Upper lobe of right lung (tissue), 1 donor: ENCODE results near the gene SLC14A1. TPM values are rescaled to one million over a fixed set of nuclear protein-coding genes. Genes with fewer than 3 reads are reported as not detected.

ENCODE experiments used
- ATAC-seq: fragments of 200-7000 bp; cut with Tn5 transposase; one replicate; pipeline ENCODE4 v1.9.1; 2020; ENCODE audit warnings: mild to moderate bottlenecking, moderate library complexity
- DNase-seq: peaks from one replicate; pipeline ENCODE4 v3.0.0-alpha.2; 2020
- H3K27ac ChIP-seq: fragments of 200-600 bp; one replicate; pipeline ENCODE4 v1.8.0; 2022
- H3K27me3 ChIP-seq: fragments of 200-600 bp; one replicate; pipeline ENCODE4 v1.8.0; 2022; ENCODE audit warnings: mild to moderate bottlenecking
- H3K36me3 ChIP-seq: fragments of 200-600 bp; one replicate; pipeline ENCODE4 v1.8.0; 2022
- H3K4me1 ChIP-seq: fragments of 200-600 bp; one replicate; pipeline ENCODE4 v1.8.0; 2022
- H3K4me3 ChIP-seq: fragments of 200-600 bp; one replicate; pipeline ENCODE4 v1.8.0; 2022; ENCODE audit warnings: mild to moderate bottlenecking
- H3K9me3 ChIP-seq: fragments of 200-600 bp; one replicate; pipeline ENCODE4 v1.8.0; 2022
- CTCF ChIP-seq: fragments of 200-600 bp; IDR thresholded peaks from one replicate; pipeline ENCODE4 v1.8.0; 2022; ENCODE audit warnings: antibody characterized with exemption
- intact Hi-C: fragments of 100-400 bp; cut with DNase I; formaldehyde crosslinking; loops from one replicate; pipeline ENCODE4 v1.11.0; 2022
- total RNA-seq: library from RNA; stranded (reverse); fragmentation: NEBNext Ultra II Directional; extraction: Animal tissue kit (Norgen Biotek cat#: 25700); gene quantifications from one replicate; pipeline ENCODE4 v1.2.1, GENCODE V29; 2021
- donor health status: DM: no; HTN: yes; CAD: no; lungs with severe emphysema.

The SLC14A1 gene
- total RNA-seq, 1 donor from 2014 or later: 6.0 TPM

- Histone ChIP-seq H3K4me1 (no peaks in the 10 kb centered on the region), H3K36me3 (no peaks in the 10 kb centered on the region), H3K9me3 (no peaks in the 10 kb centered on the region), H3K27ac (no peak overlapping the region), H3K4me3 (no peak overlapping the region), H3K27me3 (no peaks in the 10 kb centered on the region)
- no peak for ATAC-seq
- TF ChIP-seq CTCF: no peak
- DNase-seq: no peak
- intact Hi-C loops: no loop called here
These were observed 56.6 kb downstream of the SLC14A1 start for GRCh38 chr18:45780568-45780967.

- Histone ChIP-seq H3K27me3 (no peaks in the 10 kb centered on the region), H3K4me1 (no peaks in the 10 kb centered on the region), H3K36me3 (no peaks in the 10 kb centered on the region), H3K4me3 (no peak overlapping the region), H3K9me3 (no peaks in the 10 kb centered on the region), H3K27ac (no peak overlapping the region)
- DNase-seq (no peak), ATAC-seq (no peak)
- intact Hi-C loops: no loop called here
- TF ChIP-seq CTCF: no peak
These were observed 58.7 kb downstream of the SLC14A1 start for GRCh38 chr18:45782662-45783061.

DNA sequence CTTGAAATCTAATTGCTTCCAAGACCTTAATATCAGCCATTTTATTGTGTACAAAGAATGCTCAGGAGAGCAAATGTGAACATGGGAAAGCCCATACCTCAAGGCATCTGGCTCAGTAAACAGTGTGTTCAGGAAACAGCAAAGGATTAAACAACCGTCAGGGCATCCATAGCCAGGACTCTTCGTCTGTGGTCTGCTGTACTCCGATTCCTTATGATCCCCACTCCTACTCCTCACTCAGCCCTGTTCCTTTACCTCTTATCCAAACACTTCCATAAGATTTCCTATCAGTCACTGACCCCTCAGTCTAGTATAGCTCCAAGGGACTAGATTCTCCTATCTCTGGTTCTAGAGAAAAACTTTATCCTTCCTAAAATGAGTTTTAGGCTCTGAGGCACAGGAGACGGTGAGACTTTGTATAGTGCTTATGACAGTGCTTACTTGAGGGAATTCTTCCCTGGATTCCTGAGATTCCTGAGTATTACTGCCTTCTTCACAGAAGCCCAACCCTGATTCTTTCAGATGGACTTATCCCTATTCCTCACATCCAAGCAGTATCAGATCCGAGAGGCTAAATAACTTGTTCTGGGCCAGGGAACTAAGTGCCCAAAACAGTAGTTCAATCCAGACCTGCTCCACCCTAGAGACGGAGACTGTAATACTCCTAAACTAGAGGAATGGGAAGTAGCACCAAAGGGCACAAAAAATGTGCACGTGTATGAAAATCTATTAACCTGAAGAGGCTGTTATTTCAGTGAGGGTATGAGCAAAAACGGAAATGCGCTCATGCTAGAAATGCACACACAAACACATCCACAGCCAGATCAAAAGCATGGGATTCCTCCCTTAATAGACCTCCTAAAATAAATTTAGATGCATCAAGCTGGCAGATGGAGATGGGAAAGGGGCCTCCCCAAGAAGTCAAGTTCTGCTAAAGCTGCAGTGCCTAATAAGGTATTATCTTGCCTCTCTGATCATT is 59.4 kb downstream of the SLC14A1 start:
- ATAC-seq (no peak), DNase-seq (no peak)
- no peaks in the 10 kb centered on the region for H3K36me3 ChIP-seq
- no peaks in the 10 kb centered on the region for H3K4me1 ChIP-seq
- H3K27me3 ChIP-seq: no peaks in the 10 kb centered on the region
- H3K9me3 ChIP-seq: no peaks in the 10 kb centered on the region
- H3K4me3 ChIP-seq: no peak overlapping the region
- TF ChIP-seq CTCF: no peak
- no peak overlapping the region for H3K27ac ChIP-seq
- intact Hi-C loops: no loop called here

GRCh38 chr18:45785134-45785533 is 61.2 kb downstream of the SLC14A1 start:
- intact Hi-C loops: no loop called here
- H3K36me3 ChIP-seq: no peaks in the 10 kb centered on the region
- no peak overlapping the region for H3K27ac ChIP-seq

DNA sequence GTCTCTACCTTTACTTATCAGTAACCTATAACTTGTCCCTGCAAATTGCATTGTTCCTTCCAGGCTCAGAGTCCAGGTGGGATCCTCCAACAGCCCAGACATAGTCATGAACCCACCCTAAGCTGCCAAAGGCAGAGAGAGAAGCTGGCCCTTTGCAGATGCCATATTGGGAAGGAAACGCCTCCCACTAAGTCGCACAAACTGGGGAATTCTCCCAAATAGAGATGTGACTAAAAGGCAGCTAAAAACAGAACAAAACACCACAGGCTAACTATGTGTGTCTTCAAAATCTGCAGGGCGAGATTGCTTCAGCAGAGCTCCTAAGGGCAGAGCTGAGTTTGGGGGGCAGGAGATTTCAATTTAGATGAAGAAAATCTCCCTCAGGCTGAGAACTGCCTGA is 63.0 kb downstream of the SLC14A1 start:
- DNase-seq: no peak
- ATAC-seq: no peak
- Histone ChIP-seq H3K4me3 (no peak overlapping the region), H3K9me3 (no peaks in the 10 kb centered on the region), H3K27ac (no peak overlapping the region), H3K4me1 (no peaks in the 10 kb centered on the region), H3K27me3 (no peaks in the 10 kb centered on the region), H3K36me3 (no peaks in the 10 kb centered on the region)
- intact Hi-C loops: no loop called here
- no peak for TF ChIP-seq CTCF

More at GRCh38 chr18:45785134-45785533, 61.2 kb downstream of the SLC14A1 start:
- no peak for TF ChIP-seq CTCF
- no peak for DNase-seq
- H3K27me3 ChIP-seq: no peaks in the 10 kb centered on the region
- no peaks in the 10 kb centered on the region for H3K4me1 ChIP-seq
- H3K4me3 ChIP-seq: no peak overlapping the region
- no peaks in the 10 kb centered on the region for H3K9me3 ChIP-seq
- peak; percentile 24 for ATAC-seq
